Measurements from ENCODE around the gene DCBLD2.
"Not testable (repeated sequence)": the region's sequence is repeated elsewhere in the genome, so short reads cannot be mapped to it uniquely, and the experiment has no call there.

DCBLD2 gene

DNA sequence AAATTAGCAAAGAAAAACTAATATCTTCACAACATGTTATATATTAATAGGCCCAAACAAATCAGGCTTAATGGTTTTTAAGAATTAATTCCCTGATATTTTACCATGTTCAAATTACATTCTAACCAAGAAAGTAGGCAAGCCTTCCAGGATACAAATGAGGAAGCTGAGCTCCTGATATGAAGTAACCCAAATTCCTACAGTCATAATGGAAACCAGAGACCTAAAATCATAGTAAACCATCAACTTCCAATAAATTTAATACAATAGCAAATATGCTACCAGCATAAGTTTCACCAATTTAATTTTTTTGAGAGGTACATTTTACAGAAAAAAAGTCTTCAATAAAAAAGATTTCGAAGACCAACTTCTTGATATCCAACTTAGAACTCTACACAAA, 3.8 kb downstream of the DCBLD2 start:
- DNase-seq, result no peak
- intact Hi-C loops (cut with DNase I), result no loop called here

DNA sequence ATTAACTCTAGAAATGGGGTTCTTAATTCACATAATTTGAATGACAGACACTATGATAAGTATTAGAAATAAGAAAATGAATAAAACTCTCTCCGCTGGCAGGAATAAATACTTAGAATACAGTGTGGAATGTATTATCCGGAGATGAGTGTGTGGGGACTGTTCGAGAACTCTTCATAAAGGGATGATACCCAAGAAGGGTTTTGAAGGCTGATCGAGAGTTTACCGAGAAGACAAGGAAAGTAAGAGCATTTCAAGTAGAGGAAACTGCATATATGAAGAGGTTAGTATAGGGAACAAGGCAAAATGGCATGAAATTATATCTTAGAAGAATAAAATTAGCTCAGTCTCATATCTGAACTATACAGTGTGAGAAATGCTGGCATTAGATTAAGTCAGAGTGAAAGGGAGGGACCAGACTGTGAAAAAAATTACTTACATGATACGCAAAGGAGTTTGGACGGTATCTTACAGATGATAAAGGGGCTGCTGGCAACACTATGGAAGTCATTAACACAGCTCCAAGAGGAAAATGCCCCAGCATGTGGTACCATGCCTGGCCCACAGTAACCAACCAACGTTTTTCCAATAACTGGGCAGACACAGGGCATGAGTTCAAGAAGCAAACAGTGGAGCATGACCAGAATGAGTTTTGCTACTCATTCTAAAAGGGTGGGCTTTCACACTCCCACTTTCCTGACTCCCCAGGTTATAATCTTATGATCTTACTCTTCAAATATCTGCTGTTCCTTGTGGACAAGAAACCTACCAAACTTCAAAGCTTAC, 6.5 kb downstream of the DCBLD2 start:
- no peak for DNase-seq
- intact Hi-C loops (cut with DNase I), result no loop called here

DNA sequence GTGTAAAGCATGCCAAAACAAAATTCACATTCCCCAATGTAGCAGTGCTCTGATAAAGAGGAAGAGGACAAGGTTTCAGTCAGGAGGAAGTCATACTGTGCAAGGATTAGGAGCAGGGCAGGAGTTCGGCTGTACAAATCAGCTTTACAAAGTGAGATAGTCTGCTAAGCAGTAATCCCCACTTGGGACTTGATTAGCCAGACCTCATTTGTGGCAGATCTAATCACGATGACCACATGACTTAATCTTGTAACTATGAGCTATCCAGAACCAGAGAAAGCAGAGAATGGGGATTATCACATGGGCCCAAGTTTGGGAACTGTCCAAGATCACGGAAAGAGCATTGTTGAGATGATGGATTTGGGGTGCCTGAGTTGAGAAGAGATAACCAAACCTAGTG, 7.8 kb downstream of the DCBLD2 start:
- intact Hi-C loops (cut with DNase I), result no loop called here
- DNase-seq, result no peak

DNA sequence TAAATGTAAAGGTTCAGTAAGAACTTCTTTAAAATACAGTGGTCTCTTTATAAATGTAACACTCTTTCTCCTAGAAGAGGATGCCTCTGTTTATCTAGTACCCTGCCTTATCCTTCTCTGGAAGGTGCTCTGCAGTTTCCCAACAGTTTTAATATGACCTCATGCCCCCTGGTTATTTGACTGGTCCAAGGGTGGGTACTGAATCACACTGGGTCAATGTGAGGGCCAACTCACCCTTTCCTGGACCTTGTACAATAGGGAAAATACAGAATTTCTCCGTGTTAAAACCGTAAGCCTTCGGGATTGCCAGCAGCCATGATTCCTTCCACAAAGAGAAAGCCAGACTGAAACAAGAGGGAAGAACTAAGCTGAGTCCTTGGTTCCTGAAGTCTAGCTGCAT, 9.2 kb downstream of the DCBLD2 start:
- intact Hi-C loops (cut with DNase I), result no loop called here

DNA sequence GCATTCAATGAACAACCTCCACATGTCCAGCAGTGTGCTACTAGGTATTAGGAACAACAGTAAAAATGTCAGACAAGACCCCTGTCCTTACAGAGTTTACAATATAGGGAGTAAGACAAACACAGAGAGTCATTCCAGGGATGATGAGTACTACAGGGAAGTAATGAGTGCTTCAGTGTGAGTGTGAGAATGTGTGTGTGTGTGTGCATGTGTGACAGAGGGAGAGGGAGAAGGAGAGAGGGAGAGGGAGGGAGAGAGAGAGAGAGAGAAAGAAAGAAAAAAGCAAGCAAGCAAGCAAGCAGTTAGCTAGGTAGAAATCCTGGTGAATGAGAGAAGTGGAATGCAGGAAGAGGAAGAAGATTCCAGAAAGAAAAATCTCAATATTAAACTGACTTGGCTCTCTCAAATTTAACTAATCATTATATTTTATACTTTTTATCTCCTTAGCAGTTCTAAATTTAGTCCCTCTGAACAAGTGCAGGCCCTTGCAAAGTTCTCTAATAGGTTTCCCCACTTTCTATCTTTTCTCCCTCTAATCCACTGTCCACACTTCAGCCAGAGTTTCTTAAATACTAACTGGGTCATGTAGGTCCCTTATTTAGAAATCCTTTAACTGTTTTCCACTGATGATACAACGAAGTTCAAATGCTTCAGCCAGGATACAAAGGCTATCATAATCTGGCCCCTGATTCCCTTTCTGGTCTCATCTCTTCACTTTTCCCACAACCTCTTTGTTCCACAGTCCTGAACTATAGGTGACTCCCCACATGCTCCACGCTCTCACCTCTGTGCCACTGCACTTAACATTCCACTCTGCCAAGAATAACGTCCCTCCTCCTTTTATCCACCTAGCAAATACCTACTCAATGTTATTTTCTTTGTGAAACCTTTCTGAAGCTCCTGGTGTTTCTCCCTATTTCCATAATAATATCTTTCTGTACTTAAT, 10.3 kb downstream of the DCBLD2 start:
- no peak for DNase-seq
- intact Hi-C loops (cut with DNase I), result no loop called here

More for the DNA sequence above, 9.2 kb downstream of the DCBLD2 start:
- DNase-seq, result no peak

DNA sequence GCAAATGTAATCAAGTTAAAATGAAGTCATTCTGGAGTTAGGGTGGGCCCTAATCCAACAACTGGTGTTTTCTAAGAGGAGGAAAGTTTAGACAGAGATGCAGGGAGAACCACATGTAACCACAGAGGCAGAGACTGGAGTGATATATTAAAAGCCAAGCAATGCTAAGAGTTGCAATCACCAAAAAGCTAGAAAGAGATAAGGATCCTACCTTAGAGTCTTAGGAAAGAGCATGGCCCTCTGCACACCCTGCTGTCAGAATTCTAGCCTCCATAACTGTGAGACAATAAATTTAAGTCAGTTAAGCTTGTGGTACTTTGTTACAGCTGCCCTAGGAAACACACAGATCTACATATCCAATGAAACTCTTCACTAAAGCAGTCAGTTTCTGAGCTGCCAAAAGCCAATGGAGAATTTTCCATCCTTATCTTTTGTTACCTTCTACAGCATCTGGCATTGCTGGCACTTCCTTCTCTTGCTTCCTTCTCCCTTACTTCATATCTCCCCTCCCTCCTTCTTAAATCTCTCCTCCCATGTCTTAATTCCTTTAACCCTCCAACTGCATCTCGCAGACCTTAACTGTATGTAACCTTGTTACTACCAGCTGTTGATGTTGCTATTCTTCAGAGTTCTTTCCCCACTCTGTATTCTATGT, 11.2 kb downstream of the DCBLD2 start:
- intact Hi-C loops (cut with DNase I), result no loop called here
- no peak for DNase-seq

DNA sequence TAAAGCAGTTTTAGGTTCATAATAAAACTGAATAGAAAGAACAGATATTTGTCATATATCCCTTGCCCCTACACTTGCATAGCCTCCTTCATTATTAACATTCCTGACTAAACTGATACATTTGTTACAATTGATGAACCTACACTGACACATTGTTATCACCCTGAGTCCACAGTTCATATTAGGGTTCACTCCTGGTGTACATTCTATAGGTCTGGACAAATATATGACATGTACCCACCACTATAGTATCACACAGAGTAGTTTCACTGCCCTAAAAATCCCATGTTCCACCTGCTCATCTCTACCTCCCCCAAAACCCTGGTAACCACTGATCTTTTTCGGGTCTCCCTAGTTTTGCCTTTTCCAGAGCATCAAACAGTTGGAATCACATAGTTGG, 13.8 kb downstream of the DCBLD2 start:
- intact Hi-C loops (cut with DNase I), result no loop called here
- DNase-seq, result no peak

DNA sequence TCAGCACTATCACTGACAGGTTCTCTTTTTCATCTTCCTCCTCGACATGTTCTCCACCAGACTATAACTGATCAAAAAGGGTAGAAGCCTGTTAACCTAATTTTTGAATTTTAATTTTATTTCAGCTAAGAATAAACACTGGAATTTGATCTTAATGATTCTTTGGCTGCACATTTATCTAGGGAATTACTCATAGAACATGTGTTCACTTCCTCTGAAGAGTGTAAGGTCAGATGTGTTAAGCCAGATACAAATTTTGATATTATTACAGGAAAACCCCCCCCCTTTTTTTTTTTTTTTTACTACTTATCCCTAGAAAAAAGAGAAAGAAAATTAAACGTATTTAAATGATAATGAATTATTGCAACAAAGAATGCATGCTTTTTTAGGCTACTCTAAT, 15.0 kb downstream of the DCBLD2 start:
- intact Hi-C loops (cut with DNase I), result no loop called here
- DNase-seq, result no peak

DNA sequence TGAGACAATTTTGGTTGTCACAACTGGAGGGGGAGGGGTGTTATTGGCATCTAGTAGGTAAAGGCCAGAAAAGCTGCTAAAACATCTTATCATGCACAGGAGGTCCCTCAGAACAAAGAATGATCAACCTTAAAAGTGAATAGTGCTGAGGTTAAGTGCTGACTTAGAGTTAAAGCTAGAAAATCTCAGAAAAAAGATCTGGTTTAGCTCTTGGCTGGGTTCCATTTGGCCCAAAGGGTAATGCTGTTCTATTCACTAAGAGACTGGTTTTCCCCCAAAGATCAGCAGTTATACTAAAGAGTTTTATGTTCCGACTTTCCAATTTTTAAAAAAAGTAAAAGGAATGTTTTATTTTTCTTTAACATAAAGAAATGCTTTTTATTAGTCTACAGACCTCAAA, 15.6 kb downstream of the DCBLD2 start:
- intact Hi-C loops (cut with DNase I), result no loop called here
- no peak for DNase-seq

DNA sequence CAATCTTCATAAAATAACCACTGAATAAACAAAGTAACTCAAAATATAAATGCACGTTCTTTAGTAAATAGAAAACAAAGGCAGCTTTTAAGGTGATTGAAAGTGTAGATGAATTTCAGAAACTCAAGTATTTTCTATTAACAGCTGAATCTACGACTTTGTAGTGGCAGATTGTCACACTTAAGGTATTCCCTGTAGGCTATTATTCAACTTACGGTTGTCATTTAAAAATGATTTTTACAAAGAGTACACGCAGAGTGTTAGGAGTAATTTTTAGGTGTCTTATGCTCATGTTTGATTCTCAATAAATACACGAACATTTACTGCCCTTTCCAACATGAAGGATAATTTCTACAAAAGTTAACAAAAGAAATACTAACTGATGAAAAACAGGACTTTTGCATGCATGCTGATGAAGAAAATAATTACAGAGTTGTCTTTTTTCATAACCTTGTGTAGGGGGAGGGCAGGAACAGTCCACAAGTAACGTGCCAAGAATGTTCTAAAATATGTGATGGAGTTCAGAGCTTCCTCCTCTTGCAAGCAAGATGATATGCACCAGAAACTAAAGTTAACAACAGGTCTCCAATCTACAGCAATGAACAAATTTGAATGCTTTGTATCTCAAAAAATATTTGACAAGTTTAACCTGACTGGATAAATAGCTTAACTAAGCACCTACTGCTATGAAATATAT, 16.7 kb downstream of the DCBLD2 start:
- intact Hi-C loops (cut with DNase I), result no loop called here
- no peak for DNase-seq

DNA sequence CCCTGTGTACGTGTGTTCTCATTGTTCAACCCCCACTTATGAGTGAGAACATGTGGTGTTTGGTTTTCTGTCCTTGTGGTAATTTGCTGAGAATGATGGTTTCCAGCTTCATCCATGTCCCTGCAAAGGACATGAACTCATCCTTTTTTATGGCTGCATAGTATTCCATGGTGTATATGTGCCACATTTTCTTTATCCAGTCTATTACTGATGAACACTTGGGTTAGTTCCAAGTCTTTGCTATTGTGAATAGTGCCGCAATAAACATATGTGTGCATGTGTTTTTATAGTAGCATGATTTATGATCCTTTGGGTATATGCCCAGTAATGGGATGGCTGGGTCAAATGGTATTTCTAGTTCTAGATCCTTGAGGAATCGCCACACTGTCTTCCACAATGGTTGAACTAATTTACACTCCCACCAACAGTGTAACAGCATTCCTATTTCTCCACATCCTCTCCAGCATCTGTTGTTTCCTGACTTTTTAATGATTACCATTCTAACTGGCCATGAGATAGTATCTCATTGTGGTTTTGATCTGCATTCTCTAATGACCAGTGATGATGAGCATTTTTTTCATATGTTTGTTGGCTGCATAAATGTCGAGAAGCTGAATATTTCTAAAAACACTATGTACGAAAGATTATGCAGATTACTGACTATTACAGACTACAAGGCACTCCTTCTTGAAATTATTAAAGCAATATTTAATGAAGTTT, 18.7 kb downstream of the DCBLD2 start:
- intact Hi-C loops (cut with DNase I); DNase-seq: not testable (repeated sequence)

DNA sequence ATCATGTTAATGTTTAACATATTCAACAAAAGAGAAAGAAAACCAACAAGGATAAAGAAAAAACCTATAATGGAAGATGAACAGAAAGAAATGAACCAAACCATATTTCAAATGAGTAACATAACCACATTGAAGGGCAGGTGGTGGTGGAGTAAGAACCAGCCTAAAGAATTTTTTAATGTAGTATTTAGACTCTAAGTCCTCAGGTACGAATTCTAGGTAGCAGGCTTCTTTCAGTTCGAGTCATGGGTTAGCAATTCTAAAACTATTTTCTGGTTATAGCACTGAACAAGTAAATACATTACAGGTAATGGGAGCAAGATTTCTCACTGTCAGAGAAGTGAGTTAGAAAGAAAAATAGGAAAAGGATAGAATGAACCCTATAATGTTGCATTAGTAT, 24.4 kb downstream of the DCBLD2 start:
- intact Hi-C loops (cut with DNase I), result no loop called here

DNA sequence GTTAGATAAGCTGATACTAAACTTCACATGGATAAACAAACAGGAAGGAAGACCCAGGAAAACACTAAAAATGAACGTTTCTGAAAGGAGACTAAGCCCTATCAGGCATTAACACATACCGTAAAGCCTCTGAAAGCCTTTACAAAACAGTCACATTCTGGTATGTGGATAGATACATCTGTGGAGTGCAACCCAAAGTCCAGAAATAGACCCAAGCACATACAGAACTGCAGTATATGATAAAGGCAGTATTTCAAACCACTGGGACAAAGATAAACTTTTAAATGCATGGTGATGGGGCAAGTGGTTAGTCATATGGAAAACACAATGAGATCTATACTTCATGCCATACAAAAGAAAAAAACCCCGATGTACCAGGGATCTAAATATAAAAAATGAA, 26.0 kb downstream of the DCBLD2 start:
- no peak for DNase-seq
- intact Hi-C loops (cut with DNase I), result no loop called here

More for the DNA sequence above, 24.4 kb downstream of the DCBLD2 start:
- no peak for DNase-seq

DNA sequence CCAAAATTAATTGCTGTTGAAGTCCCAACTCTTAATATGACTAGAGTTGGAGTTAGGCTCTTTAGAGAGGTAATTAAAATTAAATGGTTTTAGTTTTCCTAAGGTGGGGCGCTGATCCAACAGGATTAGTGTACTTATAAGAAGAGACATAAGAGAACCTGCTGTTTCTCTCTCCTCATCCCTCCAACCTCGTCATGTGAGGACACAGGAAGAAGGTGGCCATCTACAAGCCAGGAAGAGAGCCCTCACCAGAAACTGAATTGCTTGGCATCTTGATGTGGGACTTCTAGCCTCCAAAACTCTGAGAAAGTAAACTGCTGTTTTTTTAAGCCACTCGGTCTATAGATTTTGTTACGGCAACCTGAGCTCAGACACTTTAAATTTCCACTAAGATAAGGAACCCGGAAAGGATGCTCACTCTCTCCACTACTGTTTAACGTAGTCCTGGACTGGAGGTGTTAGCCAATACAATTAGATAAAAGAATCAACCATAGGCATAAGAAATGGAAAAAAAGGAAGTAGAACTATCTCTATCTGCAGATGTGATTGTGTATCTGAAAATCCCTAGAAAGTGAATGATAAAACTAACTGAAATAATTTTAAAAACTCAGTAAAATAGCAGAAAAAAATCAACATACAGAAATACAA, 26.8 kb downstream of the DCBLD2 start:
- intact Hi-C loops (cut with DNase I), result no loop called here
- no peak for DNase-seq

DNA sequence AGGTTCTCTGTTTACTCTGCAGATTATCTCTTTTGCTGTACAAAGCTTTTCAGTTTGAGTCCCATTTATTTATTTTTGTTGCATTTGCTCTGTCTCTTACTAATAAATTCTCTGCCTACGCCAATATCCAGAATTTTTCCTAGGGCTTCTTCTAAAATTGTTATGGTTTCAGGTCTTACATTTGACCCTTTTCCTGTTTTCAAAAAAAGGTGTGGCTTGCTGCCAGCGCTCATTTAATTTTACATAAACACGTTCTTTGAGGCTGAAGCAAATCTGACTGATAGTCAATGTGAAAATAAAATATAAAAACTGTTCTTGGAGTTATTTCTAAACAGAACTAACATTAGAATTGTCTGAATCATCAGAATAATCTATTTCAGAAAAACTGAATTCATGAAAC, 32.1 kb downstream of the DCBLD2 start:
- DNase-seq, result no peak
- intact Hi-C loops (cut with DNase I), result no loop called here

DNA sequence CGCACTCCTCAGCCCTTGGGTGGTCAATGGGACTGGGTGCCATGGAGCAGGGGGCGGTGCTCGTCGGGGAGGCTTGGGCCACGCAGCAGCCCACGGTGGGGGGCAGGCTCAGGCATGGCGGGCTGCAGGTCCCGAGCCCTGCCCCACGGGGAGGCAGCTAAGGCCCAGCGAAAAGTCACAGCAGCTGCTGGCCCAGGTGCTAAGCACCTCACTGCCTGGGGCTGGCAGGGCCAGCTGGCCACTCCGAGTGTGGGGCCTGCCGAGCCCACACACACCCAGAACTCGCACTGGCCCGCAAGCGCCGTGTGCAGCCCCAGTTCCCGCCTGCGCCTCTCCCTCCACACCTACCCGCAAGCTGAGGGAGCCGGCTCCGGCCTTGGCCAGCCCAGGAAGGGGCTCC, 43.5 kb downstream of the DCBLD2 start:
- intact Hi-C loops (cut with DNase I); DNase-seq: not testable (repeated sequence)

DNA sequence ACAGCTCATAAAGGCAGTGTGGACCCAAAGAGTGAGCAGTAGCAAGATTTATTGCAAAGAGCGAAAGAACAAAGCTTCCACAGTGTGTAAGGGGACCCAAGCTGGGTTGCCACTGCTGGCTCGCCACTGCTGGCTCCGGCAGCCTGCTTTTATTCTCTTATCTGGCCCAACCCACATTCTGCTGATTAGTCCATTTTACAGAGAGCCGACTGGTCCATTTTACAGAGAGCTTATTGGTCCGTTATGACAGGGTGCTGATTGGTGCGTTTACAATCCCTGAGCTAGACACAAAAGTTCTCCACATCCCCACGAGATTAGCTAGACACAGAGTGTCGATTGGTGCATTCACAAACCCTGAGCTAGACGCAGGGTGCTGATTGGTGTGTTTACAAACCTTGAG, 44.2 kb downstream of the DCBLD2 start:
- intact Hi-C loops (cut with DNase I); DNase-seq: not testable (repeated sequence)

DNA sequence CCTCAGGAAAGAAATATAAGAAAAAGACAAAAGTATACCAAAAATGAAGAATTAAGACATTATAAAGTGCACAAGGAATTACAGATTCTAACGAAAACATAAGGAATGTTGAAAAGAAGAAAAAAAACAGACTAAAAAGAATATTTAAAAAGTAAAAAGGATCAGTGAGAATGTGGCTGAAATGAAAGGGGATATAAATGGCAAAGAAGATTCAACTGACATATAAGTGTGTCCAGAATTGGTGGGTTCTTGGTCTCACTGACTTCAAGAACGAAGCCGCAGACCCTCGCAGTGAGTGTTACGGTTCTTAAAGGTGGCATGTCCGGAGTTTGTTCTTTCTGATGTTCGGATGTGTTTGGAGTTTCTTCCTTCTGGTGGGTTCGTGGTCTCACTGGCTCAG, 44.8 kb downstream of the DCBLD2 start:
- DNase-seq, result no peak
- intact Hi-C loops (cut with DNase I), result no loop called here
